HG02970 (cell line): Measurements from ENCODE around the gene ATP1A1.

Source experiments
- ATAC-seq: cut with Tn5 transposase; IDR thresholded peaks from one replicate; pipeline ENCODE4 v1.9.1; 2021; ENCODE audit warnings: mild to moderate bottlenecking, moderate library complexity, moderate number of reproducible peaks; ENCODE audit not compliant: unreplicated experiment, low FRiP score

Gene ATP1A1

GRCh38 chr1:116432655-116433265 lies 59.7 kb downstream of the ATP1A1 start:
- no peak for ATAC-seq

GRCh38 chr1:116433275-116434257 lies 60.5 kb downstream of the ATP1A1 start:
- ATAC-seq: no peak

GRCh38 chr1:116434849-116435248 lies 61.8 kb downstream of the ATP1A1 start:
- ATAC-seq: no peak

GRCh38 chr1:116435806-116436610 lies 63.0 kb downstream of the ATP1A1 start:
- no peak for ATAC-seq

- ATAC-seq: no peak
Measured at GRCh38 chr1:116436611-116436970, 63.5 kb downstream of the ATP1A1 start.

- ATAC-seq: no peak
Measured at GRCh38 chr1:116439701-116440100, 66.7 kb downstream of the ATP1A1 start.

GRCh38 chr1:116440731-116441130 lies 67.7 kb downstream of the ATP1A1 start:
- no peak for ATAC-seq

GRCh38 chr1:116445534-116445933 lies 72.5 kb downstream of the ATP1A1 start:
- ATAC-seq: no peak

- no peak for ATAC-seq
Measured at GRCh38 chr1:116446686-116447085, 73.6 kb downstream of the ATP1A1 start.

- no peak for ATAC-seq
Measured at GRCh38 chr1:116448785-116449385, 75.8 kb downstream of the ATP1A1 start.

GRCh38 chr1:116449578-116449977 lies 76.5 kb downstream of the ATP1A1 start:
- no peak for ATAC-seq

- ATAC-seq: no peak
Measured at GRCh38 chr1:116451702-116452101, 78.7 kb downstream of the ATP1A1 start.

- no peak for ATAC-seq
Measured at GRCh38 chr1:116453481-116453880, 80.4 kb downstream of the ATP1A1 start.

- ATAC-seq: no peak
Measured at GRCh38 chr1:116453906-116454305, 80.9 kb downstream of the ATP1A1 start.
